RWPE1 (cell line): ENCODE results near the gene BABAM2.

Source experiments
- CTCF ChIA-PET: fragments of 350-600 bp; sonication (Branson Sonifier 250); formaldehyde crosslinking; extraction: SDS; loops from one replicate; lab custom pipeline; 2021; lab: Yijun Ruan, JAX
- POLR2A ChIA-PET: fragments of 400-600 bp; formaldehyde crosslinking; extraction: SDS; loops from one replicate; lab custom pipeline; 2020; ENCODE audit warnings: antibody characterized with exemption; ENCODE audit not compliant: low non-redundant PET; lab: Yijun Ruan, JAX
- DNase-seq: peaks from one replicate; pipeline ENCODE4 v3.0.0; 2012; ENCODE audit warnings: low spot score
- H3K27ac ChIP-seq: fragments of 450-650 bp; 2 replicates; pipeline ENCODE4 v1.5.1; 2017
- TF ChIP-seq, protein P1 (sequence below): fragments of 450-650 bp; conservative IDR thresholded peaks from 2 replicates; pipeline ENCODE4 v1.5.1; 2017; ENCODE audit warnings: low read depth, mild to moderate bottlenecking

BABAM2 gene

DNA sequence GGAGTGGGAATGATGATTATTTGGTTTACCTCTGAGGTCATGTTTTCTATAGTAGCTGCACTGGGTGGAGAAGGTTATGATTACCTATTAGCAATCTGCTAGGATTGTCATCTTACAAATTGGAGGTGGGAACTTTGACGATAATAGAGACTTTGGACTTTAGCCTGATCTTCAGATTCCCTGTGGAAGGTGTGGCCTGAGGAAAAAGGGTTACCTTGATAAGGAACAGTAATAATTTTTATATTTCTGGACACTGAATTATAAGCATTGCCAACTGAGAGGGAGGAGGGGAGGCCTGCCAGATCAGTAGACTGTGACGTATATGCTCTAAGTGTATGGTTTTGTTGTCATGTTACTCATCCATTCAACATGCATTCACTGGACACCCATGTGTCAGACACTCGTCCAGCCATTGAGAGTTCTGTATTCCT, 318.7 kb downstream of the BABAM2 start:
- TF ChIP-seq, protein P1, sequence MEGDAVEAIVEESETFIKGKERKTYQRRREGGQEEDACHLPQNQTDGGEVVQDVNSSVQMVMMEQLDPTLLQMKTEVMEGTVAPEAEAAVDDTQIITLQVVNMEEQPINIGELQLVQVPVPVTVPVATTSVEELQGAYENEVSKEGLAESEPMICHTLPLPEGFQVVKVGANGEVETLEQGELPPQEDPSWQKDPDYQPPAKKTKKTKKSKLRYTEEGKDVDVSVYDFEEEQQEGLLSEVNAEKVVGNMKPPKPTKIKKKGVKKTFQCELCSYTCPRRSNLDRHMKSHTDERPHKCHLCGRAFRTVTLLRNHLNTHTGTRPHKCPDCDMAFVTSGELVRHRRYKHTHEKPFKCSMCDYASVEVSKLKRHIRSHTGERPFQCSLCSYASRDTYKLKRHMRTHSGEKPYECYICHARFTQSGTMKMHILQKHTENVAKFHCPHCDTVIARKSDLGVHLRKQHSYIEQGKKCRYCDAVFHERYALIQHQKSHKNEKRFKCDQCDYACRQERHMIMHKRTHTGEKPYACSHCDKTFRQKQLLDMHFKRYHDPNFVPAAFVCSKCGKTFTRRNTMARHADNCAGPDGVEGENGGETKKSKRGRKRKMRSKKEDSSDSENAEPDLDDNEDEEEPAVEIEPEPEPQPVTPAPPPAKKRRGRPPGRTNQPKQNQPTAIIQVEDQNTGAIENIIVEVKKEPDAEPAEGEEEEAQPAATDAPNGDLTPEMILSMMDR, result no peak
- POLR2A ChIA-PET, result no interaction called here
- no peak overlapping the region for H3K27ac ChIP-seq
- CTCF ChIA-PET, result no interaction called here
- no peak for DNase-seq

DNA sequence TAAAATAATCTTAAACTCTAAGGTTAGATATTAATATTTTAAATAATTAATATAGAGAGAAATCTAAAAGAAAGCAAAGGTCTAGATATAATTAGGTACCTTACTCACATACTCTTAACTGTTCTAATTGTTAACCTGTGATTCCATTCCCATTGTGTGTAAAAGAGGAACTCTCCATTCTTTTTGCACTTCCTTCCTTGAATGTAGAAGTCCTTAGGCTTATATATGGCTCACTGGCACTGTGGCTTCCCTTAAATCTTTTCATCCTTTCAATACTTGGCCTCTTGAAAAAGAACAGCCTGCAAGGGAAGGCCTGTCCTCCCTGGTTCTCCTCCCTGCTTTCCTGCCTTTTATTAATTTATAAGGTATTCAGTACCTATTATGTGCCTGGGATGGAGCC, 319.3 kb downstream of the BABAM2 start:
- CTCF ChIA-PET, result no interaction called here
- POLR2A ChIA-PET, result no interaction called here
- no peak for DNase-seq
- no peak overlapping the region for H3K27ac ChIP-seq
- TF ChIP-seq, protein P1, result no peak

DNA sequence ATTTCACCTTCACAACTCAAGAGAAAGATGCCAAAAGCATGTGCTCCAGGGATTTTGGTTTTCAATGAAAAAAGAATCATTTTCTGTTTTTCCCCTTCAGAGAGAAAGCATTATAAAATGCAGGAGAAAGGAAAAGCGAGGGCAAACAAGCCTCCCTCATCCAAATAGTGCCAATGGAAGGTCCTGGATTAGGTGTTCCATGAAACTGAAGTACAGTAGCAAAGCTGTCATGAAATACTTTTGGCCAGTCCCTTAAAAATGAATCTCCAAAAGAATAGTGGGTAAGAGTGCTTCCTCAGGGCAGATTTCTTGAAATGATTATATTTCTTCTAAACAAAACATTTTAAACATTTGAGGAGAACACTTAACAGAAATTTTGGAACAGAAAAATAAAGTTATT, 320.0 kb downstream of the BABAM2 start:
- TF ChIP-seq, protein P1, result no peak
- ChIA-PET POLR2A (no interaction called here), CTCF (no interaction called here)
- DNase-seq, result no peak
- H3K27ac ChIP-seq, result no peak overlapping the region

DNA sequence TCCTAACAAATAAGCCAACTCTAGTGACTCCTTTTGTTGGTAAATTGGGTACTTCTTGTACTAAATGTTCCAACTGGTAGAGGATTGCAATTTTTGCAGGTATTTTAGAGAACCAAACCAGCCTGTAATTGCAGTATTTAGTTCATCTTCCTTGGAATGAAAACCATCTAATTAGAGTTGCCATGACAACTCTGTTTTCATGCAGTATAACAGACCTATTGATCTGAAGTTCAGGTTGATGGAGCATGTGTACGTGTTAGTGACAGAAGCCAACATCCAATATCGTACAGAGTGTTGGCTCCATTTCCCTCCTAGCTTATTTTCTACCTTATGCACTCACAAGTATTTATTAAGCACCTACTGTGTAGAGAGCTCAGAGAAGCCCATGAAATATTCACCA, 325.8 kb downstream of the BABAM2 start:
- ChIA-PET POLR2A (no interaction called here), CTCF (no interaction called here)
- DNase-seq, result no peak
- TF ChIP-seq, protein P1, result no peak
- no peak overlapping the region for H3K27ac ChIP-seq

DNA sequence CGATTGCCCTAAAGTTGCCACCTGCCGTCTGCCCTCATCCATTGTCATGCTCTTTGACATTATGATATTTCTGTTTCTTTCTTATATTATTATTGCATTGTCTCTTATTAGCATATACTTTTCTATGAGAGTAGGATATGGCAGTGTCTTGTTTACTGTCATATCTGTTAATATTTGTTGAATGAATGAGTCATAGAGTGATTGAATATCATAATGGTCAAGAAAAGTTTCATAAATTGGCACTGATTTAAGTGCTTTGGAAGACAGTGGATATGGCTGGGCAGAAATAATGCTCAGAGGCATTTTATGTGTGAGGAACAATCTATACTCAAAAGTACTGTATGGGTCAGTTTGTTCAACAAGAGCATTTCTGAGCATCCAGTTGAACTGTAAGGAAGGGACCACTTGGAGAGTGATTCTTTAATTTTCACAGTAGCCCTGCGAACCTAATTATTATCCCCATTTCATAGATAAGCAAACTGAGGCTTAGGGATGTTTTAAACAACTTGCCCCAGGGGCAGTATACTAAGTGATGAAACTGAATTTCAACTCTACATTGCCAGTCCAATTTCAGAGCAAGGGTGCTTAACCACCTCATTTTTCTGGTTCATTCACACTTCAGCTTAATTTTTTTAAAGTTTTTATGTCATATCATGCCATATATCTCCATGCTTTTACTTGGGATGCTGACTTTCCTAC, 326.7 kb downstream of the BABAM2 start:
- ChIA-PET POLR2A (no interaction called here), CTCF (interaction anchor here (0.6 kb wide), 1 partner anchor 25 kb away, joined by 4 read pairs; no protein-coding TSS in a partner anchor)
- TF ChIP-seq, protein P1, result no peak
- no peak for DNase-seq
- H3K27ac ChIP-seq, result no peak overlapping the region

DNA sequence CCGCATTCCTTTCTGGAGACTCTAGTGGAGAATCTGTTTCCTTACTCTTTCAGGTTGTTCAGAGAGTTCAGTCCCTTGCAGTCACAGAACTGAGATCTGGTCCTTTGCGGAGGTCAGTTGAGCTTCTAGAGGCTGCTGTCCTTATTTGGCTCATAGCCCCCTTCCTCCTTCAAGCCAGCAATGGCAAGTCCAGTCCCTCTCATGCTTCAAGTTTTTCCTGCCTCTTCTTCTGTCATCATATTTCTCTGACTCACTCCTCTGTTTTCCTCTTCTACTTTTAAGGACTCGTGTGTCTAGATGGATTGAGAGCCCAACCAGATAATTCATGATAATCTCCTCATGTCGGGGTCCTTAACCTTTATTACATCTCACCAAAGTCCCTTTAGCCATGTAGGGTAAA, 328.6 kb downstream of the BABAM2 start:
- DNase-seq, result no peak
- POLR2A ChIA-PET, result no interaction called here
- TF ChIP-seq, protein P1, result no peak
- CTCF ChIA-PET, result interaction anchor here (0.7 kb wide), 1 partner anchor 29 kb away, joined by 3 read pairs; no protein-coding TSS in a partner anchor
- no peak overlapping the region for H3K27ac ChIP-seq
